VCaP (cell line): Measurements from ENCODE around the gene ANK2.
A peak's percentile ranks its signal among the peaks of the same experiment; 100 is the strongest.

Source experiments
- H3K27ac ChIP-seq: fragments of 450-650 bp; 2 replicates; pipeline ENCODE4 v1.5.1; 2017
- TF ChIP-seq, protein P1 (sequence below): fragments of 450-650 bp; conservative IDR thresholded peaks from 2 replicates; pipeline ENCODE4 v1.5.1; 2017; ENCODE audit warnings: mild to moderate bottlenecking, moderate library complexity

ANK2 gene

DNA sequence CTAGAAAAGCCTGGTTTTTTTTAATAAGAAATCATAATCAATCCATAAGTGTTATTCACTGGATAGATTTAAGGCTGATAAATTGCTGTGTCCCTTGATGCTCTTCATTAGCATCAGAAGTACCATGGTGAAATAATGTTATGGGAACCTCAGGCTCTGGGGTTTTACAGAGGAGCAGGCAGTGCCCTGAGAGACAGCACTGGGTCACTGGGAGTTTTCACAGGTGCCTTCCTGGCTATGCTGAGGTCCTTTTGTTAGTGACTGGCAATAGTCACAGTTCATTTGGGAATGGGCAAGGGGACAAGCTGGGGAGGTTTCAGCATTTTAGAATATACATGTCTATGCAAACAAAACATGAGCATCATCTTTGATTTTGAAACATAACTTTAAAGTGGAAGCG is 38.6 kb downstream of the ANK2 start:
- TF ChIP-seq, protein P1, sequence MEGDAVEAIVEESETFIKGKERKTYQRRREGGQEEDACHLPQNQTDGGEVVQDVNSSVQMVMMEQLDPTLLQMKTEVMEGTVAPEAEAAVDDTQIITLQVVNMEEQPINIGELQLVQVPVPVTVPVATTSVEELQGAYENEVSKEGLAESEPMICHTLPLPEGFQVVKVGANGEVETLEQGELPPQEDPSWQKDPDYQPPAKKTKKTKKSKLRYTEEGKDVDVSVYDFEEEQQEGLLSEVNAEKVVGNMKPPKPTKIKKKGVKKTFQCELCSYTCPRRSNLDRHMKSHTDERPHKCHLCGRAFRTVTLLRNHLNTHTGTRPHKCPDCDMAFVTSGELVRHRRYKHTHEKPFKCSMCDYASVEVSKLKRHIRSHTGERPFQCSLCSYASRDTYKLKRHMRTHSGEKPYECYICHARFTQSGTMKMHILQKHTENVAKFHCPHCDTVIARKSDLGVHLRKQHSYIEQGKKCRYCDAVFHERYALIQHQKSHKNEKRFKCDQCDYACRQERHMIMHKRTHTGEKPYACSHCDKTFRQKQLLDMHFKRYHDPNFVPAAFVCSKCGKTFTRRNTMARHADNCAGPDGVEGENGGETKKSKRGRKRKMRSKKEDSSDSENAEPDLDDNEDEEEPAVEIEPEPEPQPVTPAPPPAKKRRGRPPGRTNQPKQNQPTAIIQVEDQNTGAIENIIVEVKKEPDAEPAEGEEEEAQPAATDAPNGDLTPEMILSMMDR, result no peak
- H3K27ac ChIP-seq, result no peak overlapping the region

DNA sequence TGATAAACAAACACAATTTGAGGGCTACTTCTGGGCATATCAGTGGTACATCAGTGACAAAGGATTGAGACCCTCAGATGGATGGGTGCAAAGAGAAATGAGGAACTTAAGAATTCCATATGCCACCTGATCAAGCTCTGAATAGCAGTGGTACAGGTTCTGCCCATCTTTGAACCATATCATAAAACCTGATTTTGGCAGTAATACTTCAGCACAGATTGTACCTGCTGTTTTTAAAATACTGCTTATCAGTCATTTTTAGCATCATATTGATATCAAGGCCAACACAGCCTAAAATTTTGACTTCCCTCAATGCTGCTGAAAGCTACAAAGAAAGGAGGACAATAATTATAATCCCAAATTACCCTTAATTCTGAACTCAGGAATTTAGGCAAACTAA is 41.5 kb downstream of the ANK2 start:
- H3K27ac ChIP-seq, result no peak overlapping the region
- TF ChIP-seq, protein P1, result no peak

DNA sequence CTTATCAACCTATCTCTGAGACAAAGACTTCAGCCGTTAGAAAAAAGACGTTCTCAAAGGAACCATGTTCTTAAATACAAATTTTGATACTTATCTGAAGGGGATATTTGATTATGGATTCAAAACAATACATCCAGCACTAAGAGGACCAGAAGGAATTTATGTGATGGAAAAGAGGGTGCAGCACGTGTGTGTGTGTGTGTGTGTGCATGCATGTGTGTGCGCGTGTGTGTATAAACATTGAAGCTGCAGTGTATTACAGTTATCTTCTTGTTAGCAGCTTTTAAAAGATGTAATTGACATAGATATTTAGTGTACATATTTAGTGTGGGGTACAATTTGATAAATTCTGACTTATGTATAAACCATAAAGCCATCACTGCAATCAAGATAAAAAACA is 44.9 kb downstream of the ANK2 start:
- TF ChIP-seq, protein P1, result no peak
- H3K27ac ChIP-seq, result no peak overlapping the region

DNA sequence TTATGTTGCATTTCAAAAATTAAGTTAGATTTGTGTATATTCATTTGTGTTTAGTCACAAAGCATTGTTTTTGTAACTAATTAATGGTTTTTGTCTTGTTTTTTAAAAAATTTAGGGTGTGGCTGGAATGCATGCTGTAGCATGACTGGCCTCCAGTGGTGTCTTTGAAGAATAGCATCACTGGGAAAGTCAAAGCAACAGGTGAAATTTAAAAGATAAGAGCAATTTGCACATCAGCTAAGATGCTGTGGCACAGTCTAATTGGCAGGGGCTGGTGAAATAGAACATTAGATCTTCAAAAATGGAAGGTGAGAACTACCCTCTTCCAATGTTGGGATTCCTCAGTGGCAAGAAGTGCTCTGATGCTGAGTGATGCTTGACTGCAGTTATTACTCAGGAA is 45.3 kb downstream of the ANK2 start:
- TF ChIP-seq, protein P1, result peak; percentile 92
- no peak overlapping the region for H3K27ac ChIP-seq

DNA sequence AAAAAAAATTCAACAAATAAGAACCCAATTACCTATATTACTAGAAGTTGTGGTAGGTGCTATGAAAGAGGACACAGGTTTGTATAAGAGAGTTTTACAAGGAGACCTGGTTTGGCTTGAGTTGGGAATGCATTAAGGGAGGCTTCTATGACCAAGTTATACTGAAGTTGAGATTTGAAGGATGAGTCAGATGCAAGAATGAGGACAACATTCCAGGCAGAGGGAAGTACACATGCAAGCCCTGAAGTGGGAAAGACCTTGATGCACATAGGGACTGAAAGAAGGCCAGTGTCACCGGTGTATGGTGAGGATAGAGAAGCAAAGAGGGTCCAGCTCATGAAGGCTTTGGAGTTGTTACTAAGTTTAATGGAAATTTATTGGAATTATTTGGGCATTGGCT is 52.2 kb downstream of the ANK2 start:
- no peak overlapping the region for H3K27ac ChIP-seq
- TF ChIP-seq, protein P1, result no peak

DNA sequence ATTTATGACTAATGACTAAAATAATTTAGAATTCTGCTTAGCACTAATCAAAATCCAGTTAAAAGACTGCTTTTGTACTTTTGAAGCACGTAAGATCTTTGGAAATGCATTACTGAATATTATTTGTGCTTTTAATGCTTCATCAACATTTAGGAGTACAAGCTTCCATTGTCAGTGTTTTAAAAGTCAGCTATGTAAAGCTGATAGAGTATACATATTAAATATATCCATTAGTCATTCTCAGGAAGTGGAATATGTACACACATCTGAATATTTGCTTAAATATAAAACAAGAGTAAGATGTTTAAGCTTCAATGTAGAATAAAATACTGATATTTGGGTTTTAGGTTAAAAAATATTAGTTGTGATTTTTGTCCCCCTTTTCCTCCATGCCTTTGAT is 54.1 kb downstream of the ANK2 start:
- H3K27ac ChIP-seq, result no peak overlapping the region
- TF ChIP-seq, protein P1, result no peak

DNA sequence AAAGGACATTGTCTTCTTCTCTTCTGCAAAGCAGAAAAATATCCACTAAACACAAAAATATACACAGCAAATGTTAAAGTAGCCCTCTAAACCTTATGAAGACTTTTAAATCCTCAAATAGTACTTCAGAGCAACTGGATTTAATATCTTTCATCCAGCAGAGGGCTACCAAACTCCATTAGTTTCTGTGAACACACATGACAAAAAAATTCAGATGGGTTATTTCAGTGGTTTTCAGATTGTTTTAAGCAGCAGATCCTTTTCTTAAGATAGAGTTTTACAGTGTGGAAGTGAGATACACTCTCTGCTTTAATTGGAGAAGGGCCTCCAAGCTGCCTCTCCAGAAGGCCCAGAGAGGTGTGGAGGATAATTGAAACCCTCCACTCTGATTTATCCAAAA is 56.7 kb downstream of the ANK2 start:
- TF ChIP-seq, protein P1, result peak; percentile 73
- H3K27ac ChIP-seq, result no peak overlapping the region
